ENCODE results near the gene LIMS1.
"Not testable (repeated sequence)": the region's sequence is repeated elsewhere in the genome, so short reads cannot be mapped to it uniquely, and the experiment has no call there.

DNA sequence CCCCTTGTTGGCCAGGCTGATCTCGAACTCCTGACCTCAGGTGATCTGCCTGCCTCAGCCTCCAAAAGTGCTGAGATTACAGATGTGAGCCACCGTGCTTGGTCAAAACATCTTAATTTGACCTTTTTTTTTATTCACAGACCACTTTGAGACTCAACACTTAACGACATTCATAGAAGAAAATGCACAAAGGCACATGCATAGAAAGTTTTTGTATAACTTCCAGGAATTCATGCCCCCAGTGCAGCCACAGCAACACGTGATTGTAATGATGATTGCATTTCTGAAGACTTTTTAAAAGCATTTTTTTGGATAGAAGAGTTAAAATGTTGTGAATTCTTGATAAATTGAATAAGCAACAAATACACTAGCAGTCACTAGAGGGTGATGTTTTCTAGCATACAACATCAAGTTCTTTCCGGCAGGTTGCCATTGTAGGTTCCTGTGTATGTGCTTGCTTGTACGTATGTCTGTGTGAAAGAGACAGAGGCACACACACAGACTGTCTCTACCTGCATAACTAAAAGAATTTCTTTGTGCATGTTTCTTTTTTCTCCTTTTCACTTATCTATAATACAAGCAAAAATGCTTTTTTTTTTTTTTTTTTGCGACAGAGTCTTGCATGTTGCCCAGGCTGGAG, 63.0 kb downstream of the LIMS1 start:
- not testable (repeated sequence) for TF ChIP-seq TCF7L2 (IDR thresholded peaks at IDR 0.05; ENCODE audit: borderline replicate concordance, extremely low read depth, insufficient read depth, insufficient read length); CBX3 (IDR thresholded peaks at IDR 0.05; ENCODE audit: low read depth); EZH2 (IDR thresholded peaks at IDR 0.05)
- TF ChIP-seq, protein P1, sequence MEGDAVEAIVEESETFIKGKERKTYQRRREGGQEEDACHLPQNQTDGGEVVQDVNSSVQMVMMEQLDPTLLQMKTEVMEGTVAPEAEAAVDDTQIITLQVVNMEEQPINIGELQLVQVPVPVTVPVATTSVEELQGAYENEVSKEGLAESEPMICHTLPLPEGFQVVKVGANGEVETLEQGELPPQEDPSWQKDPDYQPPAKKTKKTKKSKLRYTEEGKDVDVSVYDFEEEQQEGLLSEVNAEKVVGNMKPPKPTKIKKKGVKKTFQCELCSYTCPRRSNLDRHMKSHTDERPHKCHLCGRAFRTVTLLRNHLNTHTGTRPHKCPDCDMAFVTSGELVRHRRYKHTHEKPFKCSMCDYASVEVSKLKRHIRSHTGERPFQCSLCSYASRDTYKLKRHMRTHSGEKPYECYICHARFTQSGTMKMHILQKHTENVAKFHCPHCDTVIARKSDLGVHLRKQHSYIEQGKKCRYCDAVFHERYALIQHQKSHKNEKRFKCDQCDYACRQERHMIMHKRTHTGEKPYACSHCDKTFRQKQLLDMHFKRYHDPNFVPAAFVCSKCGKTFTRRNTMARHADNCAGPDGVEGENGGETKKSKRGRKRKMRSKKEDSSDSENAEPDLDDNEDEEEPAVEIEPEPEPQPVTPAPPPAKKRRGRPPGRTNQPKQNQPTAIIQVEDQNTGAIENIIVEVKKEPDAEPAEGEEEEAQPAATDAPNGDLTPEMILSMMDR (IDR thresholded peaks at IDR 0.05 in 2 of 3, conservative IDR thresholded peaks at IDR 0.05 in 1 of 3; ENCODE audit: borderline replicate concordance in 1 of 3, insufficient read depth in 1 of 3, low read depth in 2 of 3, low read length in 2 of 3), result peak in 1 of 3 experiments; percentile 30; a peak in 2 of 6 replicates
